LNCAP (cell line): ENCODE measurements around the gene YPEL3.

ENCODE experiments used
- TF ChIP-seq, protein P1 (sequence below): fragments of 450-650 bp; IDR thresholded peaks from 2 replicates; pipeline ENCODE4 v1.5.1; 2017; ENCODE audit warnings: mild to moderate bottlenecking

The YPEL3 gene

DNA sequence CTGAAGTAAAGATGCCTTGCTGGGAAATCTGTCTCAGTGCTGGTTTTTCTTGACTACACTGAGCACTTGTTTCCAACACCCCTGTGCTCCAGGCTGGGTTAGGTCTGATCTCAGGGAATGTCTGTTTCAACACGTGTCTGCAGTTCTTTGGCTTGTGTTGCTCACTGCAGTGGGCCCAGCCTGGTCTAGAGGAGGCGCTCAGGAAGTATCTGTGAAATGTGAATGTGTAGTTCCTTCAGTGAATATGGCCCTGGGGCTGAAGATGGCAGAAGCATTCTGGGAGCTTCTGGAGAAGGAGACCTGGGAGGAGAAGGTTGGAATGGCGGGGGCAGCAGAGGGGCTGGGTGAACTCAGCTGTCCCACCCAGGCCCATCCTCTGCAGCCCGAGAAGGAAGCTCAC is 8.1 kb upstream of the YPEL3 start:
- TF ChIP-seq, protein P1, sequence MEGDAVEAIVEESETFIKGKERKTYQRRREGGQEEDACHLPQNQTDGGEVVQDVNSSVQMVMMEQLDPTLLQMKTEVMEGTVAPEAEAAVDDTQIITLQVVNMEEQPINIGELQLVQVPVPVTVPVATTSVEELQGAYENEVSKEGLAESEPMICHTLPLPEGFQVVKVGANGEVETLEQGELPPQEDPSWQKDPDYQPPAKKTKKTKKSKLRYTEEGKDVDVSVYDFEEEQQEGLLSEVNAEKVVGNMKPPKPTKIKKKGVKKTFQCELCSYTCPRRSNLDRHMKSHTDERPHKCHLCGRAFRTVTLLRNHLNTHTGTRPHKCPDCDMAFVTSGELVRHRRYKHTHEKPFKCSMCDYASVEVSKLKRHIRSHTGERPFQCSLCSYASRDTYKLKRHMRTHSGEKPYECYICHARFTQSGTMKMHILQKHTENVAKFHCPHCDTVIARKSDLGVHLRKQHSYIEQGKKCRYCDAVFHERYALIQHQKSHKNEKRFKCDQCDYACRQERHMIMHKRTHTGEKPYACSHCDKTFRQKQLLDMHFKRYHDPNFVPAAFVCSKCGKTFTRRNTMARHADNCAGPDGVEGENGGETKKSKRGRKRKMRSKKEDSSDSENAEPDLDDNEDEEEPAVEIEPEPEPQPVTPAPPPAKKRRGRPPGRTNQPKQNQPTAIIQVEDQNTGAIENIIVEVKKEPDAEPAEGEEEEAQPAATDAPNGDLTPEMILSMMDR, result no peak

DNA sequence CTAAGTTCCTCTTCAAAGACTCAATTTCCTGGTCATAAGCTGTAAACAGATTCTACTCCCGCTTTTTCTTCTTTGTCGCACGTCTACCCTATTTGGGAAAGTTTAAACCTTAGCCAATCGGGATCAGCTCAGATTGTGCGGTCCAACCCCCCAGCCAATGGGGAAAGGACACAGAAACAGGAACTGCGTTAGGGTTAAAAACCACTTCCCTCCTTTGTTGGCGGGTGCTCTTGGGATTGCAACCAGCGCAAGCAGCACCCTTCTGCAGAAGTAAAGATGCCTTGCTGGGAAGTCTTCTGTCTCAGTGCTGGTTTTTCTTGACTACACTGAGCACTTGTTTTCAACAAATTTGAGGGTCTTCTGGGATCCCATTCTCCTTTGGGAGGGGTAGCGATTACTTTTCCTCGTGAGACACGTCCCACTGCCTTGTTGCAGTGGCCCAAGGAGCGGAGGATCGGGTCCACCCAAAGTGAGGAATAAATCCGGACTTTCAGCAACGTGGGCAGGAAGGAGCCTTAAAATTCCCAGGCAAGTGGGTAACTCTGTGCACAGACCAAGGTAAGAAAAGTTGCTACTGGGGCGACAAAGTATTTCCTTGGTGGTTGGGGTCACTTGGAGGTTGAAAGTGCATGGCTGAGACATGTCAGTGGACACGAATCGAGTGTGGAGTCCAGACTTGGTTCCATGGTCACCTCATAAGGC is 1.0 kb upstream of the YPEL3 start:
- TF ChIP-seq, protein P1, result no peak

DNA sequence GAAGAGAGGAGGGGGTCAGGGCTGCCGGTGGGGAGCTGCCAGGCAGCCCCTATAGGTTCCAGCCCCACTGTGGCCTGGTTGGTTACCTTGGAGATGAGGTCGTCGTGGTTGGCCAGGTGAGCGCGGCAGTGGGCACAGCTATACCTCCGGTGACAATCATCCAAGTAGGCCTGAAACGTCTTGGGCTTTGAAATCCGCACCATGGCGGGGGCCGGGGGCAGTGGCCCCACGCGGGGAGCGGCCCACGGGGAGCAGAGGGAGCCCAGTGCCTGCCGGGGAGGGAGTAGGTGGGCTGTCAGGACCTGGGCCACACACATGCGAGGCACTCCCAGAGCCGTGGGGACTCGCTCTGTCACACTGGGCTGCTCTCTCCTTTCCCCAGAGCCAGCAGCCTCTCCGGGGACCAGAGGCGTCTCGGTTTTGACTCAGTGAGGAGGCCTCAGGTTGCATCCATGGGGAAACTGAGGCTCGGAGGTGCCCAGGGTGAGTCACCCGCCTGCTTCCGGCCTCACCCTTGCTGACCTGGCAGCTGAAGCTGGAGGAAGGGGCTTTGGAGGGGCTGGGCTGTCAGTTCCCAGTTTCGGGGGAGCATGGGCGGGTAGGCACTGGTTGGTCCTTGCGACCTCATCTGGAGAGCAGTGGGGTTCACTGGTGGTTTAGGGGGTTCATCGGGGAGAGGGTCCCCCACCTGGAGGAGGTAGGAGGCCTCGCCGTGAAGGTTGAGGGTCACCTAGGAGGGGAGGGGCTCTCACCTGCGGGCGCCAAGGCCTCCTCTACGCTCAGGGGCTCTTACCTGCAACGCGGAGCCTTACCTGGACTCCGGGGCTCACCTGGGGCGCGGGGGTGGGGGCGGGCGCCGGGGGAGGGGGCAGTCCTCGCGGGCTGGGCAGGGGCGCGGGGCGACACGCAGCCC is 591 bp downstream of the YPEL3 start:
- TF ChIP-seq, protein P1, result no peak

DNA sequence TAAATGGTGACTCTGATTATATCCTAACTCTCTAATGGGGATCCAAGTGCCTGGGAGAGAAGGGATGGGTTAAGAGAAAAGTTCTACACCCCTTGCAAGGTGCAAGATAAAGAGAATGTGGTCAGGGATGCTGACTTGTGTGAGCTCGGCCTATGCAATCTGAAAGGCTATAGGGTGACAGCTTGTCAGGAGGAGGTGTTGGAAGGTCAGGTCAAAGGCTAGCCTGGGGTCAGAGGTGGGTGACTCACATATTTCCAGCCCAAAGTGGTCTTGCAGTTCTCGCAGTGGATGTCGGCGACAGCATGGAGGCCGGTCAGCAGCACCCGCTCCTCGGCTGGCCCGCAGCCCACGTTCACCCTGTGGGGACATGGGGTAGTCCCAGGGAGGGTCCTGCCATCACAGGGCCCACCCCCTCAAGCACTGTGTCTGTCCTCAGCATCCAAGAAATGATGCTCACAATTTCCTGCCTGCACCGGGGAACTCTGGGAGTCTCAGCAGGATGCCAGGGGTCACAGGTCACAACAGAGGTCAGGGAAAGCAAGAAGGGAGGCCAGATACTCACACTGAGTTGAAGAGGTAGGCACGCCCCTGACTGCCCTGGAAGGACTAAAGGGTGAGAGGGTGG is 1.4 kb downstream of the YPEL3 start:
- TF ChIP-seq, protein P1, result no peak

DNA sequence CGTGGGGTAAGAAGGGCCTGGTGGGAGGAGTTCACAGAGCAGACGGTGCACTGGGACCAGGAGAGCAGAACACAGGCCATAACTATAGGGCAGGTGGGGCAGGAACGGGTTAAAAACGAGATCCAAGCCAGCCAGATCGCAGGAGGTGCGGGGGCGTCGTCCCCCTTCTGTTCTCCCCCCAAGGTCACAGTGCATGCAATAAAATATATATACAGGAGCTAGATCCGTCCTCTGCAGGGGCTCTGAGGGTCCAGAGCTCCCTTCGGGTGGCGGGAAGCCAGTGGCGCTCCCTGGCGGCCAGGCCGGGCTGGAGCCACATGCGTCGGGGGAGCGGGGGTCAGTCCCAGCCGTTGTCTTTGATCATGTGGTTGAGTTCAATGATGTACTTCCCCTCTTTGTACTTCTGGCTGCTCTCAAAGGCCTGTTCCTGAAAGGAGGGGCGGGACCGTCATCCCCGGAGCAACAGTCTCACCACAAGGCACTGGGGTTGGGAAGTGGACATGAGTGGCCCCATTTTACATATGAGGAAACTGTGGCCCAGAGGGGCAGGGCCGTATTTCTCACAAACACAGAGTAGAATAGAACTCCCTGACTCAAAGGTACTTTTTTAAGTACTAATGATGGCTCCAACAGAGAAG is 3.5 kb downstream of the YPEL3 start:
- TF ChIP-seq, protein P1, result no peak

DNA sequence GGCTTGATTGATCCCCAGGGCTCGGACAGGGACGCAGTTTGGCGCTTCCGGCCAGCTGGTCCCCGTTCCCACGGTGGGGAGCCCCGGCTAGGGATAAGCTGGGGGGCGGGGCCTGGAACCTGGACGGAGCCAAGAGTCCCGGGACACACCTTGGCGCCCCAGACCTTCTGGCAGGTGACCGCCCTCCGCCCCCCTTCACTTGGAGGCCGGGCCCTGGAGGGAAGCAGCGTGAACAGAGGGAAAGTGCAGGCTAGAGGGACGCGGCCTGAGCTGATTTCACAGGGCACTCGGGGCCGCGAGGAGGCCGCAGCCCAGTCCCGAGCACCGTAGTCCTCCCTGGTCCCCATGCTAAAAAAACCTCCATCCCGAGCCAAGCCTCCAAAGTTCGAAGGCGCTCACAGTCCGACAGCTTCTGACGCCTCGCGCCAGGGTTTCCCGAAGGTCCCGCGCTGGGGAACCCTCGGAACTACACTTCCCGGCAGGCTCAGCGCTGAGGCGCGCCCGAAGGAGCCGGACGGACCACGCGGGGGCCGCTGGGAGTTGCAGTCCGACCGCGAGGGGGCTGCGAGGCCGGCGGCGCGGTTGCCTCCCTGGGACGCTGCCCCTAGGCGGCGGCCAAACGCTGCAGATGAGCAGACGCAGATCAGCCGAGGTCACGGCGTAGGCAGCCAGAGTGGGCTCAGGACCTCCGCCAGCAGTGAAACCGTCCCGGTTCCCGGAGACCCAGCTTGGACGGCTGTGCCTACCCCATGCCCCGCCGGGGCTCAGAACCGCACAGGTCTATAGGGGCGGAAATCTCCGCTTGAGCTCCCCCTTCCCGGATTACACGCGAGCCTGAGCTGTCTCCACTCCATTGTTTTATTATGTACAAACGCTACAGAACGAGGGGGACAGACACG is 4.3 kb downstream of the YPEL3 start, which contains the start of gene TBX6:
Gene TBX6, minus strand, starts transcription at position 451 of the 899 bp plus-strand sequence. CDS start 731 bp downstream, outside the sequence.
- TF ChIP-seq, protein P1, result peak; percentile 72
